ENCODE results near the gene HDHD5.
"Not testable (repeated sequence)": the region's sequence is repeated elsewhere in the genome, so short reads cannot be mapped to it uniquely, and the experiment has no call there.

The HDHD5 gene

DNA sequence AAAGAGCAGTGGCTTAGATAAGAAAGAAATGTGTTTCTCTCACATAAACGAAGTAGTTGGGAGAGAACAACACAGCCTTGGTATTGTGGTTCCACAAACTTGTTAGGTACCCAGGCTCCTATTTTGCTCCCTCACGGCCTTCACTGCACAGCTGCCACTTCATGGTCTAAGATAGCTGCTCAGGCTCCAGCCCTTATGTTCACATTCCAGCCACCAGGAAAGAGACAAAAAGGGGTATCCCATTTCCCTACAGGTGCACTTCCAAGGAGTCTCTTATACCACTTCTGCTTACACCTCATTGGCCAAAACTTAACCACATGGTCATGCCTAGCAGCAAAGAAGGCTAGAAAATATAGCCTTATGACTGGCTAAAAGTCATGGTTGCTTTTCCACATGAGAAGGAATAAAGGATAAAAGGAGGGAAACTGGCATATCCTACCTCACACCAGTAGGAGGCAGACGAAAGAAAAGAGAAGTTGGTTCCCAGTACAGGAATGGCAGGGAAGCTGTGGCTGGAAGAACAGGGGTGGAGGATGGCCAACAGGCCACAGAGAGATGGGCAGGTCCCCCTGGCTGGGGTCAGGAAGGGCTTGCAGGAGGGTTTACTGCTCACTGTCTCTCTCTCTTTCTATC is 5.4 kb upstream of the HDHD5 start:
- ATAC-seq: no peak
- H3K27me3 Mint-ChIP-seq: no peaks in the 10 kb centered on the region

DNA sequence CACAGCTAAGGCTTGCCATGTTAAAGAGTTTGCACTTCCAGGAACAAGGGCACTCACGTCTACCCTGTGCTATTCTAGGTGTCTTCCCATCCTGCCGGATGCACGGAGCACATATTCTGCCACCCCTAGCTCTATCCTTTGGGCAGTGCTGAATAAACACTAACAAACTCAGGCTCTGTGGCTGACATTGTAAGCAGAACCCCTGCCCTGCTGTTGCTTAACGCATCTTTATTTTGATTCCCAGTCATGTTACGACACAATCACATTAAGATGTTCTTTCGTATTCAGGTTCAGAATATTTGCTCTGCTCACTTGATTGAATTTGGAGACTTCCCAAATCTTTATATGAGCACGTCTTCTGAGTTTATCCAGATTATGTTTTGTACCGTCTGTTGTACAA is 3.7 kb upstream of the HDHD5 start:
- no peak overlapping the region for H3K4me3 Mint-ChIP-seq
- H3K27ac Mint-ChIP-seq: no peak overlapping the region
- H3K36me3 Mint-ChIP-seq: no peaks in the 10 kb centered on the region
- H3K9me3 Mint-ChIP-seq: no peaks in the 10 kb centered on the region
- H3K4me1 Mint-ChIP-seq: peaks cover 8% of the 10 kb centered on the region
- no peaks in the 10 kb centered on the region for H3K27me3 Mint-ChIP-seq
- no peak for ATAC-seq

More for the DNA sequence above, 5.4 kb upstream of the HDHD5 start:
- H3K4me3 Mint-ChIP-seq: no peak overlapping the region
- no peak overlapping the region for H3K27ac Mint-ChIP-seq
- peaks cover 6% of the 10 kb centered on the region for H3K4me1 Mint-ChIP-seq
- H3K9me3 Mint-ChIP-seq: no peaks in the 10 kb centered on the region
- no peaks in the 10 kb centered on the region for H3K36me3 Mint-ChIP-seq

DNA sequence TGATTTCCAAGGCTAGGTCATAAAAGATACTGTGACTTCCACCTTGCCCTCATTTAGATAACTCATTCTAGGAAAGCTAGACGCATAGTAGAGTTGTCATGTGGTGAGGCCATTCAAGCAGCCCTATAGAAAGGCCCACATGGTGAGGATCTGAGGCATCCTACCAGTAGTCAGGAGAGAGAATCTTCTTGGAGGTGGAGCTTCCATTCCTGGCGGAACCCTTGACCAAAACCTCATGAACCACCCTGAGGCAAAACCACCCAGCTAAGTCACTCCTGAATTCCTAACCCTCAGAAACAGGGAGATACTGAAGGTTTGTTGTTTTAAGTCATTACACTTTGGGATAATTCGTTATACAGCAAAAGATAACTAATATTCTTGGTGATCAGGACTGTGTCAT is 2.9 kb upstream of the HDHD5 start:
- no peak for ATAC-seq
- no peak overlapping the region for H3K4me3 Mint-ChIP-seq
- H3K36me3 Mint-ChIP-seq: no peaks in the 10 kb centered on the region
- H3K27ac Mint-ChIP-seq: no peak overlapping the region
- H3K4me1 Mint-ChIP-seq: peaks cover 8% of the 10 kb centered on the region
- no peaks in the 10 kb centered on the region for H3K9me3 Mint-ChIP-seq
- no peaks in the 10 kb centered on the region for H3K27me3 Mint-ChIP-seq

DNA sequence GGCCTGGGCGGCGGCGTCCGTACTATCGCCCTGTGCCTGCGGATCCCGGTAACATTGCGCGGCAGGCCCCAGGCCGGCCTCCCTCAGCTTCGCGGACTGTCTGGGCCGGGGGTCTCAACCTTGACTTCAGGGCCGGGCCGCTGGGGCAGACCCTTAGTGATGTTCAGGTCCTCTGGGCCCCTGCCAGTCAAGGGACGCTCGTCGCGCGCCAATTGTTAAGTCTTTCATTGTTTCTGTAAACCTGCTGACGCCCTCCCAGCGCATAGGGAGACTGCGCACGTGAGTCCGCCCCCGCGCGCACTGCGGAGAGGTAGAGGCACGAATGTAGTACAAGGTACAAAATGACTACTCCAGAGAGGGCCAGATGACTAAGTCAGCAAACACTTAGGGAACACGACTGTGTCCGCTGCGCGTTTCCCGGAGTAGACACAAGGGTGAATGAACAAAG is 451 bp upstream of the HDHD5 start:
- no peaks in the 10 kb centered on the region for H3K27me3 Mint-ChIP-seq
- peak; percentile 52 for ATAC-seq
- H3K4me3 Mint-ChIP-seq: peak overlapping the region; percentile 85
- H3K4me1 Mint-ChIP-seq: peaks cover 23% of the 10 kb centered on the region
- peak overlapping the region; percentile 84 for H3K27ac Mint-ChIP-seq
- no peaks in the 10 kb centered on the region for H3K36me3 Mint-ChIP-seq
- no peaks in the 10 kb centered on the region for H3K9me3 Mint-ChIP-seq

DNA sequence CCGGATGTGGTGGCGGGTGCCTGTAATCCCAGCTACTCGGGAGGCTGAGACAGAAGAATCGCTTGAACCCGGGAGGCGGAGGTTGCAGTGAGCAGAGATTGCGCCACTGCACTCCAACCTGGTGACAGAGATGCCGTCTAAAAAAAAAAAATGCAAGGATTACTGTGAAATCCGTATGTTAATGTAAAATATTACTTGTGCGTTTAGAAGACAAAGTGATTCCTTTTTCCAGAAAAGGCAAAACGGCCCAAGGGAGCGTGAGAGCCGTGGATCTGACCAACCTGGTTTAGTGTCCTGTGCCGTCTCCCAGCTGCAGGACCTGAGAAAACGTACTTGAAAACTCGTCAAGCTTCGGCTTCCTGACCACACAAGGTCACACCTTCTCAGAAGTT is 905 bp downstream of the HDHD5 start:
- Mint-ChIP-seq H3K4me1 (peaks cover 23% of the 10 kb centered on the region), H3K36me3 (no peaks in the 10 kb centered on the region)

DNA sequence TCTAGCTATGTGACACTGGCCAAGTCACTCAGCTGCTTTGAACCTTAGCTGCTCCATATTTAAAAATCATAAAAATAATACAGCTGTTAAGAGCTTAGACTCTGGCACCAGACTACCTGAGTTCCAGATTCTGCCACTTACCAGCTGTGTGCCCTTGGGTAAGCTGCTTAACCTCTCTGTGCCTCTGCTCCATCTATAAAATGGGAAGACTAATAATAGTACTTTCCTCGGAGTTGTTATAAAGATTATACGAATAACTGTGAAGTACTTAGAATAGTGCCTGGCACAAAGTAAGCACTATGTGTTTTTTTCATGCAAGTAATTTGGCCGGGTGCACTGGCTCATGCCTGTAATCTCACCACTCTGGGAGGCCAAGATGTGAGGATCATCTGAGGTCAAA is 1.4 kb downstream of the HDHD5 start:
- Mint-ChIP-seq H3K4me3 (peak overlapping the region; percentile 85), H3K27me3 (no peaks in the 10 kb centered on the region), H3K9me3 (no peaks in the 10 kb centered on the region), H3K36me3 (no peaks in the 10 kb centered on the region), H3K27ac (no peak overlapping the region), H3K4me1 (peaks cover 23% of the 10 kb centered on the region)
- ATAC-seq: no peak

More for the DNA sequence above, 905 bp downstream of the HDHD5 start:
- peak overlapping the region; percentile 84 for H3K27ac Mint-ChIP-seq
- peak overlapping the region; percentile 85 for H3K4me3 Mint-ChIP-seq
- no peaks in the 10 kb centered on the region for H3K27me3 Mint-ChIP-seq
- ATAC-seq: no peak
- H3K9me3 Mint-ChIP-seq: no peaks in the 10 kb centered on the region

DNA sequence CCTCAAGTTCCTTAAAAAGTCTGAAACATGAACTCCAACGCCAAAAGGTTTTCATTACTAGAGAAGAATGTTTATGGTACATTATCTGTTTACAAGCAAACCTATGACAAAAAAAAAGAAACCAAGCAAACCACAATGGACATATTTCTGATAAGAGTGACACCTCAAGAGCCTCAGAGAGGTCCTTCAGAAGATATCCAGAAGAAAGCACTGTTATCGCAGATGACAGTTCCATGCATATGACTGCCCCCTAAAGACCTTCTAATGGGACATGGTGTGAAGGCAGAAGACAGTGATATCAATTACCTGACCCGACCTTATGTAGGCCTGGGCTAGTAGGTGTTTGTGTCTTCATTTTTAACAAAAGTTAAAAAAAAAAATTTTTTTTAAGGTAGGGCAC is 3.1 kb downstream of the HDHD5 start:
- Mint-ChIP-seq H3K27me3 (no peaks in the 10 kb centered on the region), H3K4me3 (no peak overlapping the region), H3K4me1 (peaks cover 31% of the 10 kb centered on the region), H3K9me3 (no peaks in the 10 kb centered on the region), H3K36me3 (peaks cover 7% of the 10 kb centered on the region), H3K27ac (no peak overlapping the region)
- ATAC-seq: no peak

DNA sequence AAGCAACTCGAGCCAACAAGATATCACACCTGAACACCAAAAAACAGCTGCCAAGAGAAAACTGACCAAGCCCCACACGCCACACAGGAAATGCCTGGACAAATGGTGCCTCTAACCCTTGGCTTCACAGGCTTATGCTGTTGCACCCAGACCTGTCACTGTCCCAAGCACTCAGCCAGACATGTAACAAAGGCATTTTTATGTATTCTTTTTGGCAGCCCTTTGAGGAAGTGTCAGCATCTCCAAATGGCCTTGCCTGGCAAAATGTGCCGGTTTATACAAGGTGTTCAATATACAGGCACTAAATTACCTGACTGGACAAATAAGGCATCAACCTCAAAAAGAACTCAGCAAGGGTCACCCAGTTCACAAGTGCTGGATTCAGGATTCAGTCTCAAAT is 6.1 kb downstream of the HDHD5 start:
- Mint-ChIP-seq H3K4me3 (no peak overlapping the region), H3K36me3 (peaks cover 7% of the 10 kb centered on the region), H3K9me3 (no peaks in the 10 kb centered on the region), H3K27me3 (no peaks in the 10 kb centered on the region), H3K4me1 (peaks cover 23% of the 10 kb centered on the region), H3K27ac (no peak overlapping the region)
- no peak for ATAC-seq

DNA sequence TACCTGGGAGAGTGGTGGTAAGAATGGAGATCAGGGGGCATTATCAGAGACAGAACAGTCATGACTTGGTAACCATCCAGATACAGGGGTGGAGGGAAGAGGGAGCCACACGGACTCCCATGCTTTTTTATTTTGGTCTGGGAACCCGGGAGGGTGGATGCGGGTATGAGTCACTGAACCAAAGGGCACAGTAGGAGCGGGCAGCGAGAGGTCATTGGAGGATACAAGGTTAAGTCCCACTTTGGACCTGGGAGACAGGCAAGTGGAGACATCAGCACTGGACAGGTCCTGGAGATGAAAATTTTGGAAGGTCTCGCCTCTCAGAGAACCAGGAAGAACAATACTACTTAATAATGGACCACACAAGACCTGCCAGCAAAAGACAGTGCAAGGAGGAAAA is 6.7 kb downstream of the HDHD5 start:
- Mint-ChIP-seq H3K36me3 (peaks cover 14% of the 10 kb centered on the region), H3K9me3 (no peaks in the 10 kb centered on the region), H3K27ac (no peak overlapping the region), H3K27me3 (no peaks in the 10 kb centered on the region), H3K4me3 (no peak overlapping the region), H3K4me1 (peaks cover 28% of the 10 kb centered on the region)
- ATAC-seq: no peak

DNA sequence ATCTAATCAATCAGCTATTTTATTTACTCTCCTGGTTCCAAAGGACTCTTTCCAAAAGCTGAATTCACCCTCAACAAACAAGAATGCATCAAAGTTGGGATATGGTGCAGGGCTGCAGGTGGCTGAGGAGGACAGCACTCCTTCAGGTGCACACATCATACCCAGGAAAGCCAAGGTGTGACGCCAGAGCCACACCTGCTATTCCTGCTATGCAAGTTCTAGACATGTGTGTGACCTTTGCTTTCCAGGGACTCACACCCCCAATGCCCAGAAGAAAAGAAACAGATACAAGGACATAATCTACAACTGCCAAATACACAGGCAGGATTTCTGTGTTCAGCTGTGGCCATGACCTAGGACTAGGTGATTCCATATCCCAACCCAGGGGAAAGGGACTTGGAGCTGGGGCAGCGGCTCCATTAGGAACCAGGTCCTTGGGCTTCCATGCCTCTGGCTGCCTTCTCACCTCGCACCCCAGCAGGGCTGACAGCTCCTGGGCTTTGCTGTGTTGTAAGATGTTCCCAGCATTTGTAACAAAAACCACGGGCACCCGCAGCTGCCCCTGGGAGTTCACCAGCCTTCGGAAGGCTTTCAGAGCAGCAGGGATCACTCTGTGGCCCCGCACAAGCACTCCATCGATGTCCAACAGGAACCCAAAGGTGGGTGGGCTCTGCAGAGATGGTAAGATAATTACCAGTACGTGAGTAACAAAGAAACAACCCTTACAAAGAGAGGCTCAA is 9.8 kb downstream of the HDHD5 start:
- no peaks in the 10 kb centered on the region for H3K9me3 Mint-ChIP-seq

DNA sequence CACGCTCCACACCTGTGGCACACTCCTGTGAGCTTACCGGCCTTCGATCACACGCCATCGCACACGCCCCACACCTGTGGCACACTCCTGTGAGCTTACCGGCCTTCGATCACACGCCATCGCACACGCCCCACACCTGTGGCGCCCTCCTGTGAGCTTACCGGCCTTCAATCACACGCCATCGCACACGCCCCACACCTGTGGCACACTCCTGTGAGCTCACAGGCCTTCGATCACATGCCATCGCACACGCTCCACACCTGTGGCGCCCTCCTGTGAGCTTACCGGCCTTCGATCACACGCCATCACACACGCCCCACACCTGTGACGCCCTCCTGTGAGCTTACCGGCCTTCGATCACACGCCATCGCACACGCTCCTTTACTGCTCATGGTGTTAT is 11.6 kb downstream of the HDHD5 start:
- H3K27me3 Mint-ChIP-seq, H3K4me3 Mint-ChIP-seq, ATAC-seq, H3K9me3 Mint-ChIP-seq: not testable (repeated sequence)
- Mint-ChIP-seq H3K27ac (peak overlapping the region; percentile 67), H3K4me1 (peaks cover 18% of the 10 kb centered on the region), H3K36me3 (peaks cover 29% of the 10 kb centered on the region)

More for the DNA sequence above, 9.8 kb downstream of the HDHD5 start:
- H3K27ac Mint-ChIP-seq: no peak overlapping the region
- peaks cover 16% of the 10 kb centered on the region for H3K36me3 Mint-ChIP-seq
- peaks cover 19% of the 10 kb centered on the region for H3K4me1 Mint-ChIP-seq
- ATAC-seq: no peak
- no peaks in the 10 kb centered on the region for H3K27me3 Mint-ChIP-seq
- no peak overlapping the region for H3K4me3 Mint-ChIP-seq

DNA sequence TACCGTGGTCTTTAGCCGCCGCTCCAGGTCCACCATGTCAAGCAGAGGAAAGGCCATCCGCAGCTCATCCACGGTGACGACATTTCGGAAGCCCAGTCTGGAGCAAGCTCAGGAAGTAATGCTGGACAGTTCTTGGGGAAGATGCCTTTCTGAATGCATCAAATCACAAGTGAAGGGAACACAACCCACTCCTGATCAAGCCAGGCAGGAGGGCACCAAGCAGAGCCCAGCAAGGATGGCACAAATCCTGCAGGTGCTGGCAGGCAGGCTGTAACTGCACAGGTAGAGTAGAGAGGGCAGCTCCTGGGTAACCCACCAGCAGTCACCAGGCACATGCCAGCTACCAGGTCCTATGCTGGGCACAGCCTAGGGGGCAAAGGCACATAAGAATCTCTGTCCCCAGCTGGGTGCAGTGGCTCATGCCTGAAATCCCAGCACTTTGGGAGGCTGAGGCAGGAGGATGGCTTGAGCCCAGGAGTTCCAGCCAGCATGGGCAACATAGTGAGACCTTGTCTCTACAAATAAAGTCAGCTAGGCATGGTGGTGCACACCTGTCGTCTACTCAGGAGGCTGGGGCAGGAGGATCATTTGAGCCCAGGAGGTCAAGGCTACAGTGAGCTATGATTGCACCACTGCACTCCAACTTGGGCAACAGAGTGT is 13.9 kb downstream of the HDHD5 start:
- Mint-ChIP-seq H3K4me3 (no peak overlapping the region), H3K36me3 (peaks cover 42% of the 10 kb centered on the region), H3K4me1 (peaks cover 11% of the 10 kb centered on the region), H3K27ac (no peak overlapping the region), H3K9me3 (no peaks in the 10 kb centered on the region), H3K27me3 (no peaks in the 10 kb centered on the region)
- no peak for ATAC-seq

DNA sequence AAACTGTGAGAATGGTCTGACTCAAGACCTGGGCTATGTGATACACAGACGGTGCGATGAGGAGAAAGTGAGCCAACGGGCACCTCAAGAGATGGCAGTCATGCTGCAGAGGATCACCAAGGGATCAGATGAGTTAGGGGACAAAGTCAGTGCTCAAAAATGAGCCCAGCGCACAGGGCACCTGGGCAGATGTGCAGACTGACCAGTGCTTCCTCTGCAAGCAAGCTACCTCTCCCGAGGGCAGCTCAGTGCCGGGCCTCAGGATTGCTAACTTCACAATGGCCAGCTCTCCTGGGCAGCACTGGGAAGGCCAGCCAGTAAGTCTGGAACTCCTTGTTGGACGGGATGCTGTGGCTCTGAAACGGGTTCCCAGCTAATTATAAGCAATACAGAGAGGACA is 15.3 kb downstream of the HDHD5 start:
- Mint-ChIP-seq H3K27me3 (no peaks in the 10 kb centered on the region), H3K9me3 (no peaks in the 10 kb centered on the region), H3K4me1 (peaks cover 11% of the 10 kb centered on the region), H3K4me3 (no peak overlapping the region), H3K36me3 (peaks cover 43% of the 10 kb centered on the region), H3K27ac (no peak overlapping the region)
- no peak for ATAC-seq

DNA sequence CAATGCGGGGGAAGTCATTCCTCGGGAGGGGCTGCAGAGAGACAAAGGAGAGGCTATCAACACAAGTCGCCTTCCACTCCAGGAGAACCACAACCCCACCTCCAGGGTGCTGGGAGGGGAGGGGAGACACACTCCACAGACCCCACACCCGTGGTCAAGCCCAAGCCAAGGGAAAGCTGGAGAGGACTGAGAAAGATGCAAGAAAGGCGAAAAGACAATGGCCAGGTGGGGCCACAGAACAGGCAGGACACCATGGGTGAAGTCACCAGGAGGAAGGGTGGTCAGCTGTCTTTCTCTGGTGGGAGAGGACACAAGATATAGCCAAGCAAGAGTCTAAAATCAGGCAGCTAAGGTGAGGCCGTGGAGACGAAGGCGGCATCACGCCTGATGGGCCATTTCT is 16.0 kb downstream of the HDHD5 start:
- no peak for ATAC-seq
- peaks cover 11% of the 10 kb centered on the region for H3K4me1 Mint-ChIP-seq
- no peaks in the 10 kb centered on the region for H3K27me3 Mint-ChIP-seq
- no peak overlapping the region for H3K27ac Mint-ChIP-seq
- H3K4me3 Mint-ChIP-seq: no peak overlapping the region
- no peaks in the 10 kb centered on the region for H3K9me3 Mint-ChIP-seq
- peaks cover 47% of the 10 kb centered on the region for H3K36me3 Mint-ChIP-seq

DNA sequence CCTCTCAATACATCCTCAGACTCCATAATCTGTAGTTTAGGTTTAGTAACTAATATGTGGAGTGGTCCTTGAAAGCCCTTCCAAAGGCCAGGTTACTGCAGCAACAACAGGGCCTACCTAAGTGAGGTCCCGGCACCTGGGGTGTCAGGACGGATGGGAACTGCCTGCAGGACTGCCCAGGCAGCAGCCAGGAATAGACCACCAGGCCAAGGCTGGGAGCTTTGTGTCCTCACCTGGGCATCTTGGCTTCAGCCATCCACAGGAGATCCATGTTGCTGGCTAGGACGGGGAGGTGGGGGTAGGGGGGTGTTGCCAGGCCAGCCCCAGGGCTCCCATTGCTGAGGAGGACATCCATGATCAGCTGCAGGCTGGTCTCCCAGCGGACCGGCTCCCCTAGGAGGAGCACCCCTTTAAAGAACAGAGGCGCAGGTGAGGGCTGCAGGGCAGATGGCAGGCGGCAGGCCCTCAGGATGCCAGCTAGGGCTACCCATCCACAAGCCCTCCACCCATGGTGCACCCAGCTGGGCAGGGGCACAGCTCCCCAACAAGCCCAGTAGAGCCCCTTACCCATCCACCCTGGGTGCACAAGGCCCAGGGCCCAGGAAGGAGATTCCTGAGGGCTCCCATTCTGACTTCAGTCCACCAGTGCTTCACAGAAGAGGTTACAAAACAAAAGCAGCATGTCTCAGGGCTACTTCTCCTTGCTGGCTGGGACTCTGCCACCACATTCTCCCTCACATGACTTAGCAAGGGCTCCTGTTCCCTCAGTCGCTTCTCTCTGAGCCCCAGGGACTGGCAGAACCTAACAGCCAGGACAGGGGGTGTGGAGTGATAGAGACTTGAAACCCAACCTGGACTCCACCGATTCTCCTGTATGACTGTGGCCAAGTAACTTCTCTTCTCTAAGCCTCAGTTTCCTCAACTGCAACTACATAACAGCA is 18.0 kb downstream of the HDHD5 start:
- H3K27ac Mint-ChIP-seq: no peak overlapping the region
- peaks cover 47% of the 10 kb centered on the region for H3K36me3 Mint-ChIP-seq
- no peak for ATAC-seq
- H3K9me3 Mint-ChIP-seq: no peaks in the 10 kb centered on the region
- H3K4me3 Mint-ChIP-seq: no peak overlapping the region
- H3K27me3 Mint-ChIP-seq: no peaks in the 10 kb centered on the region
- peaks cover 3% of the 10 kb centered on the region for H3K4me1 Mint-ChIP-seq
